Measurements from ENCODE around the gene CACNG5. TPM values are rescaled to one million over a fixed set of nuclear protein-coding genes. Genes with fewer than 3 reads are reported as not detected.

Gene CACNG5, protein sequence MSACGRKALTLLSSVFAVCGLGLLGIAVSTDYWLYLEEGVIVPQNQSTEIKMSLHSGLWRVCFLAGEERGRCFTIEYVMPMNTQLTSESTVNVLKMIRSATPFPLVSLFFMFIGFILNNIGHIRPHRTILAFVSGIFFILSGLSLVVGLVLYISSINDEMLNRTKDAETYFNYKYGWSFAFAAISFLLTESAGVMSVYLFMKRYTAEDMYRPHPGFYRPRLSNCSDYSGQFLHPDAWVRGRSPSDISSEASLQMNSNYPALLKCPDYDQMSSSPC
- total RNA-seq: not detected in 2 replicates

- no peak for DNase-seq (ENCODE audit: low read depth, low spot score)
These were observed at the start of gene CACNG5 for GRCh38 chr17:66834919-66835454. CACNG5 (plus strand) TSS chr17:66835117; CDS start chr17:66877333, 42,216 bp downstream.

- DNase-seq (ENCODE audit: low read depth, low spot score): no peak
These were observed 48.8 kb upstream of the CACNG5 start for GRCh38 chr17:66786107-66786506.

DNA sequence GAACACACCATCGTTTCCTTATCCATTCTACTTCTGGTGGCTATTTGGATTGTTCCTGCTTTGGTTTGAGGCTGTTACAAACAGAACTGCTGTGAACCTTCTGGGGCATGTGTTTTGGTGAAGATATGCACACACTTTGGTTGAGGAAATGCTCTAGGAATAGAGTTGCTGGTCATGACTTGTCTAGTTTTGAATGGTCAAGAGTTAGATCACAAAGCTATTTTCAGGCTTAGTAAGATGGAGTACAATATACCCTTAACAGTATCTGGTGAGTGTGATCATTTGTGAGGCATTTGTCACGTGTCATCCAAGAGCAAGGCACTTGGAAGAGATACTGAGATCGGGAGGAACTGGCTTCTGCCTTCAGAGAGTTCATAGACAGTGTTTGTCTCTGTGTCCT is 47.0 kb upstream of the CACNG5 start:
- no peak for DNase-seq (ENCODE audit: low read depth, low spot score)

- DNase-seq (ENCODE audit: low read depth, low spot score): no peak
These were observed 45.8 kb upstream of the CACNG5 start for GRCh38 chr17:66789093-66789492.

DNA sequence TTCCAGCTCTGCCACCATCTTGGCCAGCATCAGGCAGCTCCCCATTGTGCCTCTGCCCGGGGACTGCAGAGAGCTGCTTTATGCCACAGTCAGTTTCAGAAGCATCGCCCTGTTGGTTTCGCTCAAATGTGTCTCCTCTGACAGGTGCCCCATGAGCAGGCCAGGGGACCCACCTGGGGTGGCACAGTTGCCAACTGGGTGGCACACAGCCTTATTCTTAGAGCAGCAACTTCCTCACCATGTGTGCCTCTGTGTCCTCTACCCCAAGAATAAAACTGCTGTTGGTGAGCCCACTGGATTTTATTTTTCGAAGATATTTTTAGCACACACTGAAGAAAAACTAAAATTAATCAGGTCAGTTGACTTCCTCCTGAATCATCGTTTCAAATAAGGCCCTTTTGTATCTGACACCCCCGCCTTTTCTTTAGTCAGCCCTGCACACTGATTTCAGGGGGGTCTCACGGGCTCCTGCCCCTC is 44.9 kb upstream of the CACNG5 start:
- DNase-seq (ENCODE audit: low read depth, low spot score): no peak

DNA sequence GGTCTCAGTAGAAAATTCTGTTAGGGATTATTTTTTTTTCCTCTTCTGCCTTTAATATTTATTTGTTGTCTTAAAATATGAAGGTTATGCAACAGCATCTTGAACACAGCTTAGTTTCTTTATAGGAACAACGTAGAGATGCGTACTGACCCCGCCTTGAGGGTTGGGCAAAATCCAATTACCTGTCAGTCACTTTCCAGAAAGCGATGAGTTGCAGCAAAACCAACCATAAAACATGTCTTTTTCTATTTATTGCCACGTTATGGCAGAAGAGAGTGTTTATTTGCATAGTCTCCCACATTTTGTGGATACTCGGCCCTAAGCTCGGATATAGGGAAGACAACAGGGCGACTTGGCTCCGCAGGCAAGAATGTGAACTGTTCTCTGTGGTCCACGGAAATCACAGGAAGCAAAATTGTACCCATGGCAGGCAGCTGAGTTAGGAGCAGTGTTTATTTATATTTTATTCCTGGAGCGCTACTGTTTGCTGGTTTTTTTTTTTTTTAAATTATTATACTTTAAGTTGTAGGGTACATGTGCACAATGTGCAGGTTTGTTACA is 44.3 kb upstream of the CACNG5 start:
- no peak for DNase-seq (ENCODE audit: low read depth, low spot score)

- no peak for DNase-seq (ENCODE audit: low read depth, low spot score)
These were observed 43.6 kb upstream of the CACNG5 start for GRCh38 chr17:66791347-66791746.

GRCh38 chr17:66793814-66794213 is 41.1 kb upstream of the CACNG5 start:
- no peak for DNase-seq (ENCODE audit: low read depth, low spot score)

- DNase-seq (ENCODE audit: low read depth, low spot score): no peak
These were observed 39.4 kb upstream of the CACNG5 start for GRCh38 chr17:66795486-66795885.

GRCh38 chr17:66799849-66800537 is 34.9 kb upstream of the CACNG5 start:
- no peak for DNase-seq (ENCODE audit: low read depth, low spot score)

DNA sequence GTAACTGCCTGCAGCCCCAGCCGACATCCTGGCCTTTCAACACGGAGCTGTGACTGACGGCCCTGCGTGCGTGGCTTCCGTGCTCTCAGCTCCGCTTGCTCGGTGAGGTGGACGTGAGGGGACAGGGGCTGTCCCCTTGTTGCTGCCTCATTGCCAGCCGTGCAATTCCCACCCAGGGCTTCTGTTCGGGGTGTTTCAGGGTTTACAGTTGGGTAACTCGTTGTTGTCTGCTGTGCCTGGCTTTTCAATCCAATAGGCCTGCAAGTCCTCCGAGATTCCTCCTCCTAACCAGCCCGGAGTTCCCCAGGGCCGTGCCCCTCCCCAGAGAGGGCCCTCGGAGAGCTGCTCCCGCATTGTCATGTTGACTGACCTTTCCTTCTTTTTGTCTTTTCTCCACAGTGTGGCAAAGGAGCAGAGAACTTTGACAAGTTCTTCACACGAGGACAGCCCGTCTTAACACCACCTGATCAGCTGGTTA is 31.4 kb upstream of the CACNG5 start:
- no peak for DNase-seq (ENCODE audit: low read depth, low spot score)

- DNase-seq (ENCODE audit: low read depth, low spot score): no peak
These were observed 29.4 kb upstream of the CACNG5 start for GRCh38 chr17:66805567-66805966.

DNA sequence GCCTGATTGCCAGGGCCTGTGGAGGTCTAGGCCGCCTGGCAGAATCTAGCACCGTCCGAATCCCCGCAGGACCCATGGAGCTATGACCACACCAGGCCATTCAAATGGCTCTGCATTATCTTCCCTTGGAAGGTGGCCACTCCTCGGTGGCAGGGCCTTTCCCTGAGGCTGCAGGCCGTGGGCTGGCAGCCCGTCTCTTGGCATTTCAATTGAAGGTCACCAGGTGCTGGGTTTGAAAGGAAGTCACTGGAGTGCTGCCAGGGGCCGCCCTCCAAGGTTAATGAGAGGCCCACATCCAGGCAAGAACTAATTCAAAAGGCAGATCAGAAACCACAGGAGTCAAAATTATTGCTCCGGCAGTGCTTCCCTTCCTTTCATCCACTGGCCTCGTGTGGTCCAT is 27.7 kb upstream of the CACNG5 start:
- DNase-seq (ENCODE audit: low read depth, low spot score): no peak

DNA sequence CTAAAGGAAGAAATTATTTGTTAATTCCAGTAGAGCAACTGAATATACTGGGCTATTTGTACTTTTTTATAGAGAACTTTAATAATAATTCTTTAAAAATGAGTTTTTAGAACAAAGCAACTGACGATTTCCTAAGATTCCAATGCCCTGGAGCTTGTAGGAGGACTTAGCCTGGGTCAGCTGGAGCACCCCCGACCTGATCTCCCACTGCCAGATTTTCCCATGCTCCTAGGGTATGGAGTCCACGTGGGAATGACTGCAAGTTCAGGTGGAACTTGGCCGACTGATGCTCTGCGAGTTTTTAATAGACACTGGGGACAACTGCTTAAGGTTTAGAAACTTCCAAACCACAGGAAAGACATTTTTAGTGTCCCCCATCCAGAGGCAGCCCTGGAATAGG is 25.5 kb upstream of the CACNG5 start:
- no peak for DNase-seq (ENCODE audit: low read depth, low spot score)

GRCh38 chr17:66810951-66811682 is 23.8 kb upstream of the CACNG5 start:
- DNase-seq (ENCODE audit: low read depth, low spot score): no peak

DNA sequence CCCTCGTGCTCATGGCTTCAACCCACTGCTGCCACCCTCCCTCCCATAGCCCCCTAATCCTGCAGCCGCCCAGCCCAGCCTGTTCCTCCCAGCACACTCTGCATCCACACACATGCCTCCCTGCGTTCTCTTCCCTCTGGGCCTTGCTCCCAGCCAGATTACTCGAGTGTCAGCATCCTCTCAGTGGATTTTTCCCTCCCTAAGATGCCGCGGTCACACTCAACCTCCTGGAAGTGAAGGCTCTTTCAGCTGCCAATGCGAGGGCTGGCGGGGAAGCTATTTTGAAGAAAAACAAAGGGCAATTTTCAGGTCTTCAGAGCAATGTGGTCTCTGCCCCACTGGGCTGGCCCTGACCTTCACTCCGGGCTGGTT is 23.2 kb upstream of the CACNG5 start:
- no peak for DNase-seq (ENCODE audit: low read depth, low spot score)

- DNase-seq (ENCODE audit: low read depth, low spot score): no peak
These were observed 22.3 kb upstream of the CACNG5 start for GRCh38 chr17:66812571-66812970.

DNA sequence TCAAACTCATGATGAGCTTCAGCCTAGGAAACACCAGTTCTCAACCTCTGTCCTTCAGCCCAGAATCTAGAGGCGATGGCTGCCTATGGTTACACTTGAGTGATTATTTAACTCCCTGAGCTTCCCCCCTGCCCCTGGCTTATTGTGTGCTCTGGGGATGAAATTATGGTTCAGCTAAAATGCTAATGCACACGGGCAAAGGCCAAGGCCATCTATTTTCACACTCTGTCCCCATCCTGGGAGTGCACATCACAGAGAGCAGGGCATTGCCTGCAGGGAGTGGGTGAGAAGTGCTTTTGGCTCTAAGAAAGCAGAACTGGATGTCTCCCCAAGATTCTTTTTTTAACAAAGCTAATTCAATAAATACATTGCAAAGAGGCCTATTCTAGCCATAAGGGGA is 21.6 kb upstream of the CACNG5 start:
- no peak for DNase-seq (ENCODE audit: low read depth, low spot score)

- no peak for DNase-seq (ENCODE audit: low read depth, low spot score)
These were observed 20.9 kb upstream of the CACNG5 start for GRCh38 chr17:66814026-66814425.

DNA sequence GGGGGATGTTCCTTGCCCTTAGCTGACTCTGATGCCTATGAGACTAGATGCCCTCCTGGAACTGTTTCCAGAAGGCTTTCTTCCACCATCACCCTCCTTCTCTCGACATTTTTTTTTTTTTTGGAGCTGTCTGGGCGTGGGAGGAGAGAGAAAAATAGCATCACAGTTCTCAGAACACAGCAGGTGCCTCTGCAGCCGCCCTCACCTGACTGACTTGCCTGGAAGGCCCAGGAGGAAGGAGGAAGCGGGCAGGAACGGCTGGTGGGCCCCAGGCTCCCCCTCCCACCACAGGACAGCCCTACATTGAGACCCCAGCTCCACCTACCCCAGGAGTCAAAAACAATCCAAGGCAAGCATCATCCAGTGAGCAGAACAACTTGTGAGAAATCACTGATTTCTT is 20.3 kb upstream of the CACNG5 start:
- DNase-seq (ENCODE audit: low read depth, low spot score): no peak

DNA sequence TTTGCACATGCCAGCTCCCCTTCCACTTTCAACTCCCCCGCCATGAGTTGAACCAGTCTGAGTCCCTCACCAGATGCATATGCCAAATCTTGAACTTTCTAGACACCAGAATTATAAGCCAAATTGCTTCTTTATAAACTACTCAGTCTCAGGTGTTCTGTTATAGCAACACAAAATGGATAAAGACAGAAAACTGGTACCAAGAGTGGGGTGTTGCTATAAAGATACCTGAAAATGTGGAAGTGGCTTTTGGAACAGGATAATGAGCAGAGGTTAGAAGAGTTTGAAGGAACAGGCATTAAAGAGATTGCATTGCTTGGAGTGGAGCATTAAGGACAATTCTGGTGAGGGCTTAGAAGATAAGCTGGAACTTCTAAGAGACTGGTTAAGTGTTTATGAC is 17.2 kb upstream of the CACNG5 start:
- no peak for DNase-seq (ENCODE audit: low read depth, low spot score)

- DNase-seq (ENCODE audit: low read depth, low spot score): no peak
These were observed 15.5 kb upstream of the CACNG5 start for GRCh38 chr17:66819466-66819865.
